HT-29 (cell line): ENCODE results near the gene KLRC2. TPM values are rescaled to one million over a fixed set of nuclear protein-coding genes. Genes with fewer than 3 reads are reported as not detected.
"Not testable (repeated sequence)": the region's sequence is repeated elsewhere in the genome, so short reads cannot be mapped to it uniquely, and the experiment has no call there.

ENCODE experiments used
- DNase-seq: peaks from one replicate; pipeline ENCODE4 v3.0.0-alpha.2; 2015; ENCODE audit warnings: low spot score
- total RNA-seq: library from RNA; depleted of rRNA; stranded (reverse); fragments of >200 nt; shearing (Covaris generic); gene quantifications from 2 replicates; pipeline ENCODE4 v1.2.3, GENCODE V29; 2014; rRNA removed

KLRC2 gene
- total RNA-seq, result 2.7 and 3.0 TPM in 2 replicates

- peak; percentile 57 for DNase-seq
These were observed at the start of gene KLRC2 for GRCh38 chr12:10435816-10436215. KLRC2 (minus strand) TSS chr12:10436010; CDS start chr12:10435986, 24 bp downstream.

DNA sequence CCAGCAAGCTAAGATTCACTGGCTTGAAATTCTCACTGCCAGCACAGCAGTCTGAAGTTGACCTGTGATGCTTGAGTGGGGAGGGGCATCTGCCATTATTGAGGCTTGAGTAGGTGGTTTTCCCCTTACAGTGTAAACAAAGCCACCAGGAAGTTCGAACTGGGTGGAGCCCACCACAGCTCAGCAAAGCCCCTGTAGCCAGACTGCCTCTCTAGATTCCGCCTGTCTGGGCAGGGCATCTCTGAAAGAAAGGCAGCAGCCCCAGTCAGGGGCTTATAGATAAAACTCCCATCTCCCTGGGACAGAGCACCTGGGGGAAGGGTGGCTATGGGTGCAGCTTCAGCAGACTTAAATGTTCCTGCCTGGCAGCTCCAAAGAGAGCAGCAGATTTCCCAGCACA is 46.1 kb upstream of the KLRC2 start:
- not testable (repeated sequence) for DNase-seq

DNA sequence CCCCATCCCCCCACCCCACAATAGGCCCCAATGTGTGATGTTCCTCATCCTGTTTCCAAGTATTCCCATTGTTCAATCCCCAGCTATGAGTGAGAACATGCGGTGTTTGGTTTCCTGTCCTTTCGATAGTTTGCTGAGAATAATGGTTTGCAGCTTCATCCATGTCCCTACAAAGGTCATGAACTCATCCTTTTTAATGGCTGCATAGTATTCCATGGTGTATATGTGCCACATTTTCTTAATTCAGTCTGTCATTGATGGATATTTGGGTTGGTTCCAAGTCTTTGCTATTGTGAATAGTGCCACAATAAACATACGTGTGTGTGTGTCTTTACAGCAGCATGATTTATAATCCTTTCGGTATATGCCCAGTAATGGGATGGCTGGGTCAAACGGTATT is 37.0 kb upstream of the KLRC2 start:
- DNase-seq, result not testable (repeated sequence)

- DNase-seq, result no peak
These were observed 33.9 kb upstream of the KLRC2 start for GRCh38 chr12:10469701-10470100.

DNA sequence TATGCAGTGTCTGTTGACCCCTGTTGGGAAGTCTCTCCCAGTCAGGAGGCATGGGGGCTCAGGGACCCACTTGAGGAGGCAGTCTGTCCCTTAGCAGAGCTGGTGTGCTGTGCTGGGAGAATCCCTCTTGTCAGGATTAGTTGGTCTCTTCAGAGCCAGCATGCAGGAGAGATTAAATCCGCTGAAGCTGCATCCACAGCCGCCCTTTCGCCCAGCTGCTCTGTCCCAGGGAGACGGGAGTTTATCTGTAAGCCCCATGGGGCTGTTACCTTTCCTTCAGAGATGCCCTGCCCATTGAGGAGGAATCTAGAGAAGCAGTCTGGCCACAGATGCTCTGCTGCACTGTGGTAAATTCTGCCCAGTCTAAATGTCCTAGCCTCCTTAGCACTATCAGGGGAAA is 30.5 kb upstream of the KLRC2 start:
- no peak for DNase-seq

DNA sequence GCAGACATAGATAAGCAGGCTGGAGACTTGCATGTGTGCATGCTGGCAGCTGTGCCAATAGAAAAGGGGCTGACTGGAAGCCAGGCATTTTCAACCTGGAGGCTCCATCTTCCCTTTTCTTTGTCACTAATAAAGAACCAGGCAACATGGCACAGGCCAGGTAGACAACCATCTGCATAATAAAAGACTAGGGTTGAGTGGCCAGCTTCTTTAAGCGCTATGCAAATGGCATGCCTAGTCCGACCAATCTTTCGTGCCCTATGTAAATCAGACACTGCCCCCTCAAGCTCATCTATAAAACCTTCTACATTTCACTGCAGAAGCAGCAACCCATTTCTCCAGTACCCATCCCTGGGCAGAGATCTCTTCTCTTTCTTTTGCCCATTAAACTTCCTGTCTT is 21.9 kb upstream of the KLRC2 start:
- DNase-seq, result no peak

- DNase-seq, result no peak
These were observed 21.0 kb upstream of the KLRC2 start for GRCh38 chr12:10456856-10457255.

GRCh38 chr12:10455766-10456165 is 20.0 kb upstream of the KLRC2 start:
- DNase-seq, result no peak

DNA sequence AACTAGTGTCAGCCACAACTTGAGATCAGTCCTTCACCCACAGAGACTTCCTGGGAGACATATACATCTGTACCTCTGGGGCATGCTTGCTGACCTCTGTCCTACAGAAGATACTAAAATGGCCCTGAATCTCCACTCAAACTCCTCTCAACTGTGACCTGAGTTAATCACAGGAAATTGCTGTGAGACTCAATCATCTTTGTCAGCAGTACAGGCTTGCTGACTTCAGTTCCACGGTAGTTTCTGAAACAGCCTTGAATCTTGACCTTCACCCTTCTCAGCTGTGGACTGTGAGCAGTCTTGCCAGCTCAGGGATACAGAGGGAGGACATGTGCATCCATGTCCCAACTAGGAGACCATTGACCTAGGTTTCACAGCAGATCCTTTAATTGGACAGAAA is 18.7 kb upstream of the KLRC2 start:
- no peak for DNase-seq

GRCh38 chr12:10453156-10453555 is 17.3 kb upstream of the KLRC2 start, which contains the start of gene KLRC1:
KLRC1 (minus strand) TSS chr12:10453377; CDS start chr12:10451156, 2,221 bp downstream.
- DNase-seq, result no peak

- DNase-seq, result no peak
These were observed 12.4 kb upstream of the KLRC2 start for GRCh38 chr12:10448236-10448635.

DNA sequence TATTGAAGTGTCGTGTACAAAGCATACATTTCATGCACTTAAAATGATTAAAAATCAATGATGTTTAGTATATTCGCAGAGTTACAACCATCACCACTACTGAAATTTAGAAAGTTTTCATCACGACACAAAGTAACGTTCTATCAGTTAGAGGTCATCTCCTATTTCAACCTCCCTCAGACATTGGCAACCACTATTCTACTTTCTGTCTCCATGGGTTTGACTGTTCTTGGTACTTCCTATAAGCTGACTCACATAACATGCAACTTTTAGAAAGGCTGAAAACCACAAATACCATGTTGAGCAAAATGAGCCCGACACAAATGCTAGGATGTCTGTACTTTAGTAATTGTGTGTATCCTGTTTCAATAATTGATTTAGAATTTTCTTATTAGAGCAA is 10.2 kb upstream of the KLRC2 start:
- DNase-seq, result not testable (repeated sequence)

- DNase-seq, result not testable (repeated sequence)
These were observed 5.3 kb upstream of the KLRC2 start for GRCh38 chr12:10441144-10441543.

GRCh38 chr12:10439608-10440274 is 3.9 kb upstream of the KLRC2 start:
- DNase-seq, result peak; percentile 22

DNA sequence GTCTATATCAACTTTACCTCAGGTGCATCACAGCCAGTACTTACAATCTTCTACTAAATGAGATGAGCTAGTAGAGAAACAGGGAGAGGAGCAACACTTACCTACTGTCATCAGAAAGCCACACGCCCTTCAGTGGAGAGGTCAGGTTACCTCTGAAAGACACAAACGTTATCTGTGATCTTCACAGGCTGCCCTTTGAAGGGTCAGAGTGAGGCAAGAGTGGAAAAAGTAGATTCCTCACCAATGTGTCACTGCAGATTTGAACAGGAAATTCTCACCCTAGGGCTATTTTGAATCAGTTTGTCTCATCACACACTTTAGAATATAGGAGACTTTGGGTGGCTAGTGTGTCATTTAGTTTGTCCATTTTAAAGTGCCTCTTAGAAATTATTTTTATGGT is 1.8 kb upstream of the KLRC2 start:
- not testable (repeated sequence) for DNase-seq

GRCh38 chr12:10430623-10431022 is 5.2 kb downstream of the KLRC2 start:
- DNase-seq, result not testable (repeated sequence)

DNA sequence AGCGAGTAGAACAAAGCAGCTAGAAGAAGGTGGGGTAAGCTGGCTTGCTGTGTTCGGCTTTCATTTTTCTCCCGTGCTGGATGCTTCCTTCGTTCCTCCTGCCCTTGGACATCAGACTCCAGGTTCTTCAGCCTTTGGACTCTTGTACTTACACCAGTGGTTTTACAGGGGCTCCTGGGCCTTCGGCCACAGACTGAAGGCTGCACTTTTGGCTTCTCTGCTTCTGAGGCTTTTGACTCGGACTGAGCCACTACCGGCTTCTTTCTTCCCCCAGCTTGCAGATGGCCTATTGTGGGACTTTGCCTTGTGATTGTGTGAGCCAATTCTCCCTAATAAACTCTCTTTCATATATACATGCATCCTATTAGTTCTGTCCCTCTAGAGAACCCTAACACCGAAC is 9.9 kb downstream of the KLRC2 start:
- not testable (repeated sequence) for DNase-seq

DNA sequence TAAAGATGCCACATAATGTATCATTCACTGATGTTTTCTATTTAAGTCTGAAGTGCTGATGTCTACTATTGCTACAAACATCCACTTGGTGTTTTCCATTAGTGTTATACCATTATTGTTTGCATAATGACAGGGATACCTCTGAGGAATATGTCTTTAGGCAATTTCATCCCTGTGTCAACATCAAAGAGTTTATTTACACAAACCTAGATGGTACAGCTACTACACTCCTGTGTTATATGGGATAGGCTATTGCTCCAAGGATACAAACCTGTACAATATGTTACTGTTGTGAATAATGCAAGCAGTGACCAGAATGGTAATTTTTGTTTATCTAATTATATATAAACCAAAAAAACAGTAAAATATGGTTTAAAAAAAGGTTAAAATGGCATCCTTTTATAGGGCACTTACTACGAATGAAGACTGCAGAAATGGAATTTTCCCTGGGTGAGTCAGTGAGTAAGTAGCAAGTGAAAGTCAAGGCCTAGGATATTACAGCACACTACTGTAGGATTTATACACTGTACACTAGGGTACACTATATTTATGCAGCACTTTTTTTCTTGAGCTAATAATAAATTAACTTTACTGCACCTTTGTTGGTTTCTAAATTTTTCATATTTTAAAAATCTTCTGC is 11.4 kb downstream of the KLRC2 start:
- DNase-seq, result not testable (repeated sequence)

DNA sequence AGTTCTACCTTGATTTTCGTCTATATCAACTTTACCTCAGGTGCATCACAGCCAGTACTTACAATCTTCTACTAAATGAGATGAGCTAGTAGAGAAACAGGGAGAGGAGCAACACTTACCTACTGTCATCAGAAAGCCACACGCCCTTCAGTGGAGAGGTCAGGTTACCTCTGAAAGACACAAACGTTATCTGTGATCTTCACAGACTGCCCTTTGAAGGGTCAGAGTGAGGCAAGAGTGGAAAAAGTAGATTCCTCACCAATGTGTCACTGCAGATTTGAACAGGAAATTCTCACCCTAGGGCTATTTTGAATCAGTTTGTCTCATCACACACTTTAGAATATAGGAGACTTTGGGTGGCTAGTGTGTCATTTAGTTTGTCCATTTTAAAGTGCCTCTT is 13.7 kb downstream of the KLRC2 start:
- not testable (repeated sequence) for DNase-seq

- DNase-seq, result peak; percentile 31
These were observed 15.5 kb downstream of the KLRC2 start, which contains the start of gene KLRC3 for GRCh38 chr12:10420334-10420733. KLRC3 (minus strand) TSS chr12:10420595; CDS start chr12:10420550, 45 bp downstream.

DNA sequence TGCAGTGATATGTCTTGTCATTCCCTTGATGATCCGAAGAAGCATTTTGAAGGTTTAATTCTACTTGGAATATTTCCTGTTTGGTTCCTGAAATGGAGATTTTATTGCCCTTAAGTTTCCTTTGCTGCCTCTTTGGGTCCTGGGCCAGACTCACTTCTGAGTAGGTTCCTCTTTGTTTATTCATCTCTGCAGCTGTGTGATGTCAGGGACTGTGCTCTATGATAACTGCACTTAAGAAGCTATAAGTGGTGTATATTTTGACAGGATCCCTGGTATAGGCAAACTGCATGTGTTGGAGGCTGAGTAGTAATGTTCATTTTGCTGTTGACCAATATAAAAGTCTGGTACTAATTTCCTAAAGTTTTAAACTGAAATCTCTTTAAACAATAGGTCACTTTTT is 26.4 kb downstream of the KLRC2 start, which contains the start of gene KLRC4:
Gene KLRC4 (minus strand): TSS at position 366 of the 400 bp plus-strand sequence. CDS start 182 bp downstream, at position 184.
- no peak for DNase-seq

DNA sequence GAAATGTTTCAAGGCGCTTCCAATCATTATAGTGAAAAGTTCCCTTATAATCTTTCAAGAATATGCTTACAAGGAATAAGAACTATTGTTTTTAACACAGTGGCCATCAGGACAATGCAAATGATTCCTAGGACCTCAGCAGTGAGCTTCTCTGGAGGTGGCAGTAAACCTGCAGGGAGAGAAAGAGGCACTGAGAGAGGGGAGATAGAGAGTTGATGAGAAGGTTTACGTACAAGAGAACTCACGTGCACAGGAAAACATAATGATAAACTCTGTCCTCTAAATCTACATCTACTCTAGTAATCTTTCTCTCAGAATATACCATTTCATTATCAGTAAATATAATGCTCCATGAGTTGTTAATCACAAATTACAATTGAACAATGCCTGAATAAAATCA is 27.0 kb downstream of the KLRC2 start:
- no peak for DNase-seq

DNA sequence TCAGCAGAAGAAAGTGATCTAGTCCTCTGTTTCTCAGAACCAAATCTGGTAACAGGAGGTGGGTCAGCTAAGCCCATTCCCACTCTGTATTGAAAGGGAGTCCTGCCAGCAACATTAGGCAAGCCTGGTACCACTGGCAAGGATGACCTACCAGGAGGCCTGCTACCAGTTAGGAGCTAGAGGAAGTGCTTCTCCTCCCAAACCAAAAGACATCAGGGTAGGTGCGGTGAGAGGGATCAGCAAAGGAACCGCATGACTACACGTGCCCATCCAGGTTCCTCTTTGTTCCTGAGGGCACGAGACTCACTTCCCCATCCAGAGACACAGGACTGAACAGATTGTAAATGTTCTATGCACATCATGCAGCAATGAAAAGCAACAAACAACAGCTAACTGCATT is 29.1 kb downstream of the KLRC2 start:
- no peak for DNase-seq
